Measurements from ENCODE around the gene POR.
"Not testable (repeated sequence)": the region's sequence is repeated elsewhere in the genome, so short reads cannot be mapped to it uniquely, and the experiment has no call there.

POR gene

GRCh38 chr7:76029682-76030081 is 114.7 kb downstream of the POR start:
- DNase-seq: not testable (repeated sequence)

GRCh38 chr7:76031964-76032363 is 117.0 kb downstream of the POR start:
- DNase-seq: no peak
